Bronchial epithelial cell (primary cell): ENCODE results near the gene KRTAP9-8. TPM values are rescaled to one million over a fixed set of nuclear protein-coding genes. Genes with fewer than 3 reads are reported as not detected.
"Not testable (repeated sequence)": the region's sequence is repeated elsewhere in the genome, so short reads cannot be mapped to it uniquely, and the experiment has no call there.

ENCODE experiments used
- DNase-seq: peaks from one replicate; pipeline ENCODE4 v3.0.0-alpha.2; 2010; ENCODE audit warnings: low read depth
- FAIRE-seq: peaks from 2 replicates; lab custom pipeline; 2011; peaks lifted over from hg19 to GRCh38; lab: Jason Lieb, UNC
- H3K27me3 ChIP-seq: 2 replicates; pipeline ENCODE4 v1.5.1; 2011; ENCODE audit warnings: low read length; ENCODE audit not compliant: control insufficient read depth, insufficient read depth
- H3K36me3 ChIP-seq: 2 replicates; pipeline ENCODE4 v1.5.1; 2011; ENCODE audit warnings: low read length; ENCODE audit not compliant: control insufficient read depth, insufficient read depth
- H3K4me3 ChIP-seq: 2 replicates; pipeline ENCODE4 v1.5.1; 2011; ENCODE audit warnings: mild to moderate bottlenecking, low read depth, low read length, control low read depth
- total RNA-seq: library from RNA; depleted of rRNA; stranded (reverse); fragments of >200 nt; gene quantifications from 2 replicates; pipeline ENCODE4 v1.2.1, GENCODE V29; 2014
- TF ChIP-seq, protein P1 (sequence below): IDR thresholded peaks from 2 replicates; pipeline ENCODE4 v1.5.1; 2011; ENCODE audit warnings: mild to moderate bottlenecking, moderate library complexity, low read length, control low read depth, inconsistent platforms; ENCODE audit not compliant: insufficient read depth, severe bottlenecking

The KRTAP9-8 gene
- total RNA-seq, 1 donor from 2014 or later = not detected

DNA sequence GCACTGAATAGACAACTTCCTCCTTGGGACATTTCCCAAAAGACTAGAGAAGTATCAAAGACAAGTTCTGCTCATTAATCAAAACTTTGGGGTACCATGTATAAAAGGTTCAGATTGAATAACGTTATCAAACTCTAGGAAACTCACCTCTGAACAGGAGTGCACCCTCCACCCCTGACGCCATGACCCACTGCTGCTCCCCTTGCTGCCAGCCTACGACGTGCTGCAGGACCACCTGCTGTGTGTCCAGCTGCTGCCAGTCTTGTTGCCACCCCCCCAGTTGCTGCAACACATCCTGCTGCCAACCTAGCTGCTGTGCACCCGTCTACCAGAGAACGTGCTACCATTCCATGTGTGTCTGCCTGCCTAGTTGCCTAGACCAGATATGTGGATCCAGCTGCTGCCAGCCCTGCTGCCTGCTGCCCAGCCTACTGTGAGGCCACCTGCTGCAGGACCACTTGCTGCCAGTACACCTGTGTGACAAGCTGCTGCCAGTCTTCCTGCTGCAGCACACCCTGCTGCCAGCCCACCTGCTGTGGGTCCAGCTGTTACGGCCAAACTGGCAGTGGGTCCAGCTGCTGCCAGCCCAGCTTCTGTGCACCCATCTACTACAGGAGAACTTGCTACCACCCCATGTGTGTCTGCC, 25.2 kb upstream of the KRTAP9-8 start:
- TF ChIP-seq, protein P1, sequence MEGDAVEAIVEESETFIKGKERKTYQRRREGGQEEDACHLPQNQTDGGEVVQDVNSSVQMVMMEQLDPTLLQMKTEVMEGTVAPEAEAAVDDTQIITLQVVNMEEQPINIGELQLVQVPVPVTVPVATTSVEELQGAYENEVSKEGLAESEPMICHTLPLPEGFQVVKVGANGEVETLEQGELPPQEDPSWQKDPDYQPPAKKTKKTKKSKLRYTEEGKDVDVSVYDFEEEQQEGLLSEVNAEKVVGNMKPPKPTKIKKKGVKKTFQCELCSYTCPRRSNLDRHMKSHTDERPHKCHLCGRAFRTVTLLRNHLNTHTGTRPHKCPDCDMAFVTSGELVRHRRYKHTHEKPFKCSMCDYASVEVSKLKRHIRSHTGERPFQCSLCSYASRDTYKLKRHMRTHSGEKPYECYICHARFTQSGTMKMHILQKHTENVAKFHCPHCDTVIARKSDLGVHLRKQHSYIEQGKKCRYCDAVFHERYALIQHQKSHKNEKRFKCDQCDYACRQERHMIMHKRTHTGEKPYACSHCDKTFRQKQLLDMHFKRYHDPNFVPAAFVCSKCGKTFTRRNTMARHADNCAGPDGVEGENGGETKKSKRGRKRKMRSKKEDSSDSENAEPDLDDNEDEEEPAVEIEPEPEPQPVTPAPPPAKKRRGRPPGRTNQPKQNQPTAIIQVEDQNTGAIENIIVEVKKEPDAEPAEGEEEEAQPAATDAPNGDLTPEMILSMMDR = no peak
- DNase-seq (no peak), FAIRE-seq (no peak)
- Histone ChIP-seq H3K27me3 (peaks cover 3% of the 10 kb centered on the region), H3K4me3 (no peak overlapping the region), H3K36me3 (no peaks in the 10 kb centered on the region)

DNA sequence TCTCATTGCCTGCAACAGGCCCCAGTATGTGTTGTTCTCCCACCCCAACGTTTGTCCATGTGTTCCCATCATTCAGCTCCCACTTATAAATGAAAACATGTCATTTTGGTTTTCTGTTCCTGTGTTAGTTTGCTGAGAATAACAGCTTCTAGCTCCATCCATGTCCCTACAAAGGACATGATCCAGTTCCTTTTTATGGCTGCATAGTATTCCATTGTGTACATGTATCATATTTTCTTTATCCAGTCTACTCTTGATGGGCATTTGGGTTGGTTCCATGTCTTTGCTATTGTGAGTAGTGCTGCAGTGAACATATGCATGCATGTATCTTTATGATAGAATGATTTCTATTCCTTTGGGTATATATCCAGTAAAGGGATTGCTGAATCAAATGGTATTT, 22.1 kb upstream of the KRTAP9-8 start:
- peaks cover 3% of the 10 kb centered on the region for H3K27me3 ChIP-seq
- no peak for FAIRE-seq
- H3K4me3 ChIP-seq = no peak overlapping the region
- H3K36me3 ChIP-seq = no peaks in the 10 kb centered on the region
- DNase-seq = no peak
- TF ChIP-seq, protein P1 = no peak

DNA sequence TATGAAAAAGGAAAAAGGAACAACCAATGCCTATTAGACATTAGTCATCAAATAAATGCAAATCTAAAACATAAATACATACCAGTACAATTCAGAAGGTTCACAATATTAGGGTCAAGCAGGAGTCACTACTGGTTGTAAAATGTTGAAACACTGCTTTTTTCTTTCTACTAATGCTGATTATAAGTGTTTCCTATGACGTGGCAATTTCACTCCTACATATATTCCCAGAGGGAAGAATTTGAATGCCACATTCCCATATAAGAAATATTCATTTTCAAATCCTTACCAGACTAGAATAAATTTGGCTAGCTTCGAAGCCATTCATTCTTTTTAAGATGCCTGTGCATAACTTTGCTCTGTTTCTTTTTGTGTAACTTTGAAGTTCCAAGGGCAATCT, 14.0 kb upstream of the KRTAP9-8 start:
- TF ChIP-seq, protein P1 = no peak

DNA sequence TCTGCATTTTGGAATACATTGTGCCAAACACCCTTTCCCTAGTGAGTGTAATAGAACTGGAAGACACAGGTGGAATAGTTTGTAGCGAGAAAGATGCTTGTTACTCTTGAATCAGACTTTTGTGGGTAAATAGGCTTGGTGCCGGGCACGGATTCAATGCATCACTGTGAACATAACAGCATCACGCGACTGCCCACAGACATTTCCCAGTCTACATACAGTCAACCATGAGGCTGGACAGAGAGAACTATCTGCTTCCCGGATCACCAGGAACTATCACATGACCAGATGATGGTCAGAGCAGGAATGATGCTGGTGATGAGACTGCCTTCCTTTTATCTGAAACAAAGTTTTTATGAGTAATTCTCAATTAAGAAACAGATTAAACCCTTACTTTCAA, 11.7 kb upstream of the KRTAP9-8 start:
- FAIRE-seq (no peak), DNase-seq (no peak)
- no peak overlapping the region for H3K4me3 ChIP-seq
- H3K36me3 ChIP-seq = no peaks in the 10 kb centered on the region
- no peaks in the 10 kb centered on the region for H3K27me3 ChIP-seq
- TF ChIP-seq, protein P1 = no peak

More for the DNA sequence above, 14.0 kb upstream of the KRTAP9-8 start:
- DNase-seq (no peak), FAIRE-seq (no peak)
- H3K36me3 ChIP-seq = no peaks in the 10 kb centered on the region
- H3K27me3 ChIP-seq = no peaks in the 10 kb centered on the region
- no peak overlapping the region for H3K4me3 ChIP-seq

DNA sequence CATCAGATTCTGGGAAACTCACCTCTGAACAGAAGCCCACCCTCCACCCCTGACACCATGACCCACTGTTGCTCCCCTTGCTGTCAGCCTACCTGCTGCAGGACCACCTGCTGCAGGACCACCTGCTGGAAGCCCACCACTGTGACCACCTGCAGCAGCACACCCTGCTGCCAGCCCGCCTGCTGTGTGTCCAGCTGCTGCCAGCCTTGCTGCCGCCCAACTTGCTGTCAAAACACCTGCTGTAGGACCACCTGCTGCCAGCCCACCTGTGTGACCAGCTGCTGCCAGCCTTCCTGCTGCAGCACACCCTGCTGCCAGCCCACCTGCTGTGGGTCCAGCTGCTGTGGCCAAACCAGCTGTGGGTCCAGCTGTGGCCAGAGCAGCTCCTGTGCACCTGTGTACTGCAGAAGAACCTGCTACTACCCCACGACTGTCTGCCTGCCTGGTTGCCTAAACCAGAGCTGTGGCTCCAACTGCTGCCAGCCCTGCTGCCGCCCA, 11.2 kb upstream of the KRTAP9-8 start, which contains the start of gene KRTAP9-2:
Gene KRTAP9-2, plus strand, starts transcription at position 51 of the 498 bp plus-strand sequence. Its CDS starts 7 bp downstream, at position 58.
- not testable (repeated sequence) for H3K36me3 ChIP-seq, FAIRE-seq, H3K27me3 ChIP-seq, DNase-seq, H3K4me3 ChIP-seq

DNA sequence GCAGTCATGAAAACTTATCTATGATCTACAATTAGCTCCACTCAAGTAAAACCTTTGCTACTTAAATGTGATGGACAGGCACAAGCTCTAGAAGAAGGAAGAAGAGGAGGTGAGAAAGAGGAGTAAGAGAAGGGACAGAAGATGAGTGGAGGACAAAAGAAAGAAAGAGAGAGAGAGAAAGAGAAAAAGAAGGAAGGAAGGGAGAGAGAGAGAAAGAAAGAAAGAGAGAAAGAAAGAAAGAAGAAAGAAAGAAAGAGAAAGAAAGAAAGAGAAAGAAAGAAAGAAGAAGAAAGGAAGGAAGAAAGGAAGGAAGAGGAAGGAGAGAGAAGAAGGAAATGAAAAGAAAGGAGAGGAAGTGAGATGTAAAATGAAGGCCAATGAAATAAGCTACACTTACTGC, 7.7 kb upstream of the KRTAP9-8 start:
- DNase-seq (no peak), FAIRE-seq (no peak)
- no peaks in the 10 kb centered on the region for H3K36me3 ChIP-seq
- H3K27me3 ChIP-seq = peaks cover 2% of the 10 kb centered on the region
- no peak overlapping the region for H3K4me3 ChIP-seq
- TF ChIP-seq, protein P1 = no peak
